Measurements from ENCODE around the gene MDM4.
"Not testable (repeated sequence)": the region's sequence is repeated elsewhere in the genome, so short reads cannot be mapped to it uniquely, and the experiment has no call there.

The MDM4 gene

DNA sequence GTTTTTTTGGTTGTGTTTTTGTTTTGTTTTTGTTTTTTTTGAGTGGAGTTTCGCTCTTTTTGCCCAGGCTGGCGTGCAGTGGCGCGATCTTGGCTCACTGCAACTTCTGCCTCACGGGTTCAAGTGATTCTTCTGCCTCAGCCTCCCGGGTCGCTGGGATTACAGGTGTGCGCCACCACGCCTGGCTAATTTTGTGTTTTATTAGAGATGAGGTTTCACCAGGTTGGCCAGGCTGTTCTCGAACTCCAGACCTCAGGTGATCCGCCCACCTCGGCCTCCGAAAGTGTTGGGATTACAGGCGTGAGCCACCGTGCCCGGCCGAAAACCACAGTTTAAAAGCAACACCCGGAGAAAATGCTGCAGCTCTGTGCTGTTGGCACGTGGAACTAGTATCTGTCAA, 1.2 kb downstream of the MDM4 start:
- not testable (repeated sequence) for DNase-seq (ENCODE audit: low read depth in 2 of 2)

DNA sequence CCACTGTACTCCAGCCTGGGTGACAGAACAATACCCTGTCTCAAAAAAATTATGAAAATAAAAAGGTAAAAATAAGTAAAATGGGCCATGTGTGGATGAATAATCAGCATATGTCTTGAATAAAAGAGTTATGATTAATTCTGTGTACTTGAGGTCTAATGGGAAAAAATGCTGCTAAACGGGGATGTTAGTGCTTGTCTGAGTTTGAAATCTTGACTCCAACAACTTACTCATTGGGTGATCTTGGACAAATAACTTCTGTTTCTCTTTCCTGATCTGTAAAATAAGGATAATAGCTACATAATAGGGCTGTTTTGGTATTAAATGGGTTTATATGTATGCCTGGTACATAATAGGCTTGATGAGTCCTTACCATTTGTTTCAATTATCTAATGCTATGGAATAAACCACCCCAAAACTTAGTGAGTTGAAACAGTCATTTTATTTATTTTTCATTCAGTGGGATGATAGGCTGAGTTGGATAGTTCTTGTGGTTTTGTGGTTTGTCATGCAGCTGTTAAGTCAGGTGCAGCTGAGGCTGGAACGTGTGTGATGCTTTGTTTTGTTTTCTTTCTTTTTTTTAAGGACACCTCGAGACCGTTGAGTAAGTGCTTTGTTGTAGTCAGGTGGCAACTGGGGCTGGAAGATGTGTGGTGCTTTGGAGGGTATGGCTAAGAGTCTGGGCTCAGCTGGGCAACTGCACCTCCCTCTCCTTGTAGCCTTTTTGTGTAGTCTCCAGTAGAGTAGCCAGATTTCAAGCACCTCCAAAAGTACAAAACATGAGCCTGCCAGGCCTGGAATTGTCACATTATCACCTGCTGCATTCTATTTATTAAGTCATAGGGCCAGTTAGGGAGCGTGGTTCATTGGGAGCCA, 4.9 kb downstream of the MDM4 start:
- no peak for DNase-seq (ENCODE audit: low read depth in 2 of 2)

DNA sequence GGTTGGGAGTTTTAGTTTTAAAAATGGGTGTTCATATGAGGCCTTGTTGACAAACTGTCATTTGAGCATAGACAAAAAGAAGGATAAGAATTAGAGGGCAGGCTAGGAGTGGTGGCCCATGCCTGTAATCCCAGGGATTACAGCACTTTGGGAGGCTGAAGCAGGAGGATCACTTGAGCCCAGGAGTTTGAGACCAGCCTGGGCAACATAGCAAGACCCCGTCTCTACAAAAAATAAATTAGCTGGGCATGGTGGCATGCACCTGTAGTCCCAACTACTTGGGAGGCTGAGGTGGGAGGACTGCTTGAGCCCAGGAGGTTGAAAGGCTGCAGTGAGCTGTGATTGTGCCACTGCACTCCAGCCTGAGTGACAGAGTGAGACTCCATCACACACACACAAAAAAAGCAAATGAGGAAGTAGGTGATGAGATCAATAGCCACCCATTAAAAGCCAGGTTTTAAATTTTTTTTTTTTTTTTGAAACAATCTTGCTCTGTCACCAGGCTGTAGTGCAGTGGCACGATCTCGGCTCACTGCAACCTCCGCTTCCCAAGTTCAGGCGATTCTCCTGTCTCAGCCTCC, 5.8 kb downstream of the MDM4 start:
- not testable (repeated sequence) for DNase-seq (ENCODE audit: low read depth in 2 of 2)

DNA sequence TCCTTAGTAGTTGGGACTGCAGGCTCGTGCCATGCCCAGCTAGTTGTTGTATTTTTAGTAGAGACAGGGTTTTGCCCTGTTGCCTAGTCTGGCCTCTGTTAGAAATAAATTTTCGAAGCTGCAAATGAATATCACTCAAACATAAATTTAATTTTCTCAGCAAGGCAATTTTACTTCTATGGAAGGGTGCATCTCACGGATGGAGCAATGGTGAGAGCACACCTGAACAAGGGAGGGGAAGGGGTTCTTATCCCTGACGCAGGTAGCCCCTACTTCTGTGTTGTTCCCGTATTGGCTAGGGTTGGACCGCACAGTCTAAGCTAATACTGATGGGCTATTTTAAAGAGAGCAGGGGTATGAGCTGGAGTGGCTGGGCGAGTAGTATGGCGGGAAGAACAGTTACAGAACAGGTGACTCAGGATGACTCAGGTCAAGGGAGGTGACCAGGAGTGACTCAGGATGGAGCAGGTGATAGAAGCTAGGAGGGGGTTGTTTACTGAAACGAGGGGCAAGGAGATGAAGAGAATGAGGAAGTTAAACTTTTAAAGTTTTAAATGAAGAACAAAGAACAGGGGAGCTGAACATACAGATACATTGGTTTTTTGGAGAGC, 7.5 kb downstream of the MDM4 start:
- no peak for DNase-seq (ENCODE audit: low read depth in 2 of 2)

DNA sequence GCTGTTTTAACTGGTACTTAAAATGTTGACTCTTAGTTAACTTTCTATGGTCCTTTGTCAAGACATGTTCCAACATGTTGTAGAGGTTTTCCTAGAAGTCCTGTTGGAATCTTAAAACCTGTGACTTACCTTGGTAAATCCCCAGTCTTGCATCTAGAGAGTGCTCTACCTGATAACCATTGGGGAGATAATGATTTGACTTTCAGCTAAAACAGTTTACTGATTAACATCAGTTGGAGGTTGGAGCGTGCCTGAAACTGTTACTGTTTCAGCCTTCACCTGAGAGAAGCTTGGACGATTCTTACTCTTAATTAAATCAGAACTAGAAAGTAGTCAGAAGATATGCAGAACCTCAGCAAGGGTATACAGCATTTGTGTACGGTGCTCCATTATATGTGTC, 8.8 kb downstream of the MDM4 start:
- no peak for DNase-seq (ENCODE audit: low read depth in 2 of 2)

- DNase-seq (ENCODE audit: low read depth in 2 of 2): no peak
These were observed 12.0 kb downstream of the MDM4 start for GRCh38 chr1:204528241-204528640.

- DNase-seq (ENCODE audit: low read depth in 2 of 2): no peak
These were observed 12.5 kb downstream of the MDM4 start for GRCh38 chr1:204528677-204529076.

DNA sequence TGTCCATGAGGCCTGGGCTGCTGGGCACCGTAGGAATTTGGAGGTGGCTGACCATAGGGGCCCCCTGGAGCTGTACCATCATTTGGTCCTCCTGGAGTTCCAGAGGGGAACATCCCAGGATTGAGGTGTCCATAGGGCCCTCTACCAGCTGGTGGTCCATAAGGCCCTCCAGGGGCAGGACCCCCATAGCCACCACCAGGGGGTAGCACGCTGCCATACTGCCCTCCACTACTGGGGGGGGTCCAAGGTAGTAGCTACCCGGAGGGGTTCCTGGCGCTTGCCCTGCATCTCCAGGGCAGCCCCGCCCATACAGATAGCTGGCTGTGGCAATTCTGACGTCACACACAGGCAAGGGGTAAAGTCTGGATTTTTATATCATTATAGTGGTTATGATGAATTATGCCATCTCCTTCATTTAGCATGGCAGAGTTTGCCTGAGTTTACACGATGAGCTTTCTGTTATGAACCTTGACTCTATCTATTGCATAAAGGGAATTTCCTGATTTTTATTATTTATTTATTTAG, 13.2 kb downstream of the MDM4 start:
- DNase-seq (ENCODE audit: low read depth in 2 of 2): no peak

GRCh38 chr1:204530932-204531331, 14.7 kb downstream of the MDM4 start:
- no peak for DNase-seq (ENCODE audit: low read depth in 2 of 2)

DNA sequence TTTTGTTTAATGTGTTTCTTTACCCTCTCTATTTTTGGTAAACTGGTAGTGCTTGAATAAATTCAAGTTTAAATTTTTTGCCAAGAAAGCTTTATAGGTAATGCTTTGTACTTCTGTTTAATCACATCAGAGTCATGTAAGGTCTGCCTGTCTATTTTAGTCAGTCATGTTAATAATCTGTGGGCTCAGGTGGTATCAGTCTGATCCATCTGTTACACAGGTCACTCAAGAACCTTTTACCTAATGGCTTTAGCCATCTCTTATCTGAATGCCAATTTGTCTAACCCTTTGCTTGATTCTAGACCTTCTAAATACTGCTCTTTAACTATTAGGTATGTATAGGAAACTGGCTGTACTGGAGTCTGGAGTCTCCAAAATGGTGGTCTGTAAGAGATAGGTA, 16.6 kb downstream of the MDM4 start:
- DNase-seq (ENCODE audit: low read depth in 2 of 2): no peak

- no peak for DNase-seq (ENCODE audit: low read depth in 2 of 2)
These were observed 25.4 kb downstream of the MDM4 start for GRCh38 chr1:204541626-204542025.

DNA sequence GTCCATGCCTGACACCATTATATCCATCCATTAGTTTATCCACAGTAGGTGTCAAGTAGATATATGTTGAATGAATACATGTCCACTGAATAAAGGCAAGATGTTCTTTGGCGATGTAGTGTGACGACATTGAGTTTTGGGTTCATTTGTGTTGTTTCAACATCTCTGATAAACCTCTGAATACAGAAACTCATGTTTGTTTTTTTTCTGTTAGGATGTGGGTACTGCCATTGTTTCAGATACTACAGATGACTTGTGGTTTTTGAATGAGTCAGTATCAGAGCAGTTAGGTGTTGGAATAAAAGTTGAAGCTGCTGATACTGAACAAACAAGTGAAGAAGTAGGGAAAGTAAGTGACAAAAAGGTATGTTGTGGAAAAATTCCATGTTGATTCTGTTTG, 28.1 kb downstream of the MDM4 start:
- DNase-seq (ENCODE audit: low read depth in 2 of 2): no peak

DNA sequence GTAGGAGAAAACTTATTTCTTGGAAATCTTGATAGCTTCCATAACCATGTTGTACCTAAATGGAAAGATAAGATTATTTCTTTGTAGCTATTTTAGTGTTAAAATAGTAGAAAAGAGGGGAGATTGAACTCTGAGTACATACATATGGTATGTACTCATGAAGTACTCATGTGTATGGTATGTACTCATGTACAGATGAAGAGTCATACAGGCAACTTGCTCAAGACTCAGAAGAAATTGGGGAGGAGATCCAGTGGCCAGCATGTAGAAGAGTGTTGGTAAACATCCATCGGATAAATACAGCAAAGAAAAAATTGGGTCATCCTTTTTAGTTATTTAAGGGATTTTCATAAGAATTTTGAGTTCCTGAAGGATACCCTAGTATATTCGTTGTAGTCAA, 29.0 kb downstream of the MDM4 start:
- no peak for DNase-seq (ENCODE audit: low read depth in 2 of 2)

DNA sequence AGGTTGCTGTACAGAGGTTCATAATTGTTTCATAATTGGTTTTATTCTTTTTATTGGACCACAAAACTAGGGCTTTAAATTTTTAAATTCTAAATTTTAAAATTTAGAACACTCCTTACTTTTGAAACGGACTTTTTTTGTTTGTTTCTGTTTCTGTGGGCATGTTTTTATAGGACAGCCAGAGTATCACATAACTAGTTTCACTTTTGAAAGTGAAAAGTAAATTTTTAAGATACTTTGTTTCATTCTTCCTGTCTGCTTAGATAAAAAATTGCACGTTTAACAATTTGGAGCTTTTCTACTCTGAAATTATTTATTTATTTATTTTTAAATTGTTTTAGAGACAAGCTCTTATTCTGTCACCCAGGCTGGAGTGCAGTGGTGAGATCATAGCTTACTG, 29.7 kb downstream of the MDM4 start:
- DNase-seq (ENCODE audit: low read depth in 2 of 2): no peak

DNA sequence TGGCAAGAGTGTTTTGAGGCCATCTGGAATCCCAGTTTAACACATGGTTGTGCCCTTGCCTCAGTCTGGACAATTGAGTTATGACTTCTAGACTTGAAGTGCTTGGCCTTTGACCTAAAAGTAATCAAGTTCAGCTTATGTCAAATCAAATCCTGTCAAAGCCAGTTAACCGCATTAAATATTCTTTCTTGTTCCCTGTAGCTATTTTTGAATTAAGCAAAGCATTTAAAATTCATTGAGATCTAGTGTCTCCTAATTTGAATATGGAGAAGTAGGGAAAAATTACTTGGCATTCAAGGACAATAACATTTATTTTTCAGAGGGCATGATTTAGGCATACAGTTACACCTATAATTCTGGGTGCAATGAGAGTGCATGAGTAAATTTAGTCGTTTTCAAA, 32.1 kb downstream of the MDM4 start:
- DNase-seq (ENCODE audit: low read depth in 2 of 2): no peak

DNA sequence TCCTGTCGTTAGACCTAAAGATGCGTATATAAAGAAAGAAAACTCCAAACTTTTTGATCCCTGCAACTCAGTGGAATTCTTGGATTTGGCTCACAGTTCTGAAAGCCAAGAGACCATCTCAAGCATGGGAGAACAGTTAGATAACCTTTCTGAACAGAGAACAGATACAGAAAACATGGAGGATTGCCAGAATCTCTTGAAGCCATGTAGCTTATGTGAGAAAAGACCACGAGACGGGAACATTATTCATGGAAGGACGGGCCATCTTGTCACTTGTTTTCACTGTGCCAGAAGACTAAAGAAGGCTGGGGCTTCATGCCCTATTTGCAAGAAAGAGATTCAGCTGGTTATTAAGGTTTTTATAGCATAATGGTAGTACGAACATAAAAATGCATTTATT, 33.1 kb downstream of the MDM4 start:
- no peak for DNase-seq (ENCODE audit: low read depth in 2 of 2)

GRCh38 chr1:204550926-204551325, 34.7 kb downstream of the MDM4 start:
- DNase-seq (ENCODE audit: low read depth in 2 of 2): no peak

DNA sequence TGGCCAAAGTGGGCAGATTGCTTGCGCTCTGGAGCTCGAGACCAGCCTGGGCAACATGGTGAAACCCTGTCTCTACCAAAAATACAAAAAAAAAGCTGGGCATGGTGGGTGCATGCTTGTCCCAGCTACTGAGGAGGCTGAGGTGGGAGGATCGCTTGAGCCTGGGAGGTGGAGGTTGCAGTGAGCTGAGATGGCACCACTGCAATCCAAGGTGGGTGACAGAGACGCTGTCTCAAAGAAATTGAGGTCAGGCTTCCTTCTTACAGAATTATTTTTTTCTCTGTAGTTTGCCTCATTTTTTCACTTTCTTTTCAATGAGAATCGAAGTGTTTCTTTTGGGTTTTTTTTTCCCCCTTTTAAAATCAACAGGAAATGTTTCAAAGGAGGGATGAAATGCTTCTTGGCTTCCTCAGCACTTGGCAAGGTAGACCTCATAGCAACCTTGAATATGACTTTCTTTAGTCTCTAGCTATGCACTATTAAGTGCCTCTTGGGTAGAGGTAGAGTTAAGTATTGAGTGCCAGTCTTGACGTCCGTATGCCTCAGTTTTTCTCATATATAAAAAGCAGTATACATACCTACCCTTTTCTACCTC, 40.3 kb downstream of the MDM4 start:
- no peak for DNase-seq (ENCODE audit: low read depth in 2 of 2)

GRCh38 chr1:204558467-204558866, 42.3 kb downstream of the MDM4 start:
- DNase-seq (ENCODE audit: low read depth in 2 of 2): no peak

DNA sequence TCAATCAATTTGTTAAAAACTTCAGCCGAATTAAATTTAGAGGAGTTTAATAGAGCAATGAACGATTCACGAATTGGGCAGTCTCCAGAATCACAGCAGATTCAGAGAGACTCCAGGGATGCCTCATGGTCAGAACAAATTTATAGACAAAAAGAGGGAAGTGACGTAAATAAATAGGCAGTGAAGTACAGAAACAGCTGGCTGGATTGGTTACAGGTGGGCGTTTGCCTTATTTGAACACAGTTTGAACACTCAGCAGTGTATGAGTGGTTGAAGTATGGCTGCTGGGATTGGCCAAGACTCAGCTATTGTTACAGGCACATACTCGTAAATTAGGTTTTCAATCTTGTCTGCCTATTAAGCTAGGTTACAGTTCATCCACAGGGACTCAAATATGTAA, 43.8 kb downstream of the MDM4 start:
- DNase-seq (ENCODE audit: low read depth in 2 of 2): not testable (repeated sequence)

- DNase-seq (ENCODE audit: low read depth in 2 of 2): no peak
These were observed 44.5 kb downstream of the MDM4 start for GRCh38 chr1:204560590-204561150.
